HUES48 (cell line): ENCODE results near the gene PEMT.

Experiments used
- H3K27ac ChIP-seq: one replicate; pipeline ENCODE4 v1.7.0; 2013; ENCODE audit warnings: low read depth, low read length, inconsistent platforms
- H3K27me3 ChIP-seq: 2 replicates; pipeline ENCODE4 v1.6.1; 2013; ENCODE audit warnings: mild to moderate bottlenecking, low read length; ENCODE audit not compliant: control insufficient read depth, insufficient read depth
- H3K36me3 ChIP-seq: 2 replicates; pipeline ENCODE4 v1.6.1; 2013; ENCODE audit warnings: low read length; ENCODE audit not compliant: control insufficient read depth, insufficient read depth
- H3K4me1 ChIP-seq: 2 replicates; pipeline ENCODE4 v1.6.1; 2013; ENCODE audit warnings: mild to moderate bottlenecking, low read length; ENCODE audit not compliant: control insufficient read depth, insufficient read depth
- H3K4me3 ChIP-seq: 2 replicates; pipeline ENCODE4 v1.5.1; 2013; ENCODE audit warnings: mild to moderate bottlenecking, low read depth, low read length
- H3K9ac ChIP-seq: 2 replicates; pipeline ENCODE4 v1.6.1; 2013; ENCODE audit warnings: mild to moderate bottlenecking, low read depth, low read length, moderate library complexity
- H3K9me3 ChIP-seq: 2 replicates; pipeline ENCODE4 v1.6.1; 2013; ENCODE audit warnings: low read length; ENCODE audit not compliant: control insufficient read depth, insufficient read depth

PEMT gene

DNA sequence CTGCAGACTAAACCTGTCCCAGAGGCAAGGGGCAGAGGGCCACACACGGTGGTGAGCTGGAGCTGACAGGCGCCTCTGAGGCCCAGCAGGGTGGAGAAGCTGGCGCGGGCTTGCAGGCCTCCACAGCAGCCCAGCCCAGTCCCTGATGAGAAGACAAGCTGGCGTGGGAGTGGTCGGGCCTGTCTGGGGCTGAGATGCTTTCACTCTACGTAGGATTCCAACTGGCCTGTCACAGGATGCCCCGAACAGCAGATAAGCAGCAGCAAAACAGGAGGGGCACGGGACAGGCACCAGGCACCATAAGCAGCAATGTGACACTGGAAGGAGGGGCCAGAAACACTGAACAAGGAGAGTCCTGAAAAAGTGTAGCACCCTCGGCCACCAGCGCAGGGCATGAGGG is 40.1 kb downstream of the PEMT start:
- no peak overlapping the region for H3K9ac ChIP-seq
- no peaks in the 10 kb centered on the region for H3K4me1 ChIP-seq
- H3K27ac ChIP-seq = no peak overlapping the region
- no peaks in the 10 kb centered on the region for H3K27me3 ChIP-seq
- H3K36me3 ChIP-seq = no peaks in the 10 kb centered on the region
- H3K4me3 ChIP-seq = no peak overlapping the region
- H3K9me3 ChIP-seq = no peaks in the 10 kb centered on the region

DNA sequence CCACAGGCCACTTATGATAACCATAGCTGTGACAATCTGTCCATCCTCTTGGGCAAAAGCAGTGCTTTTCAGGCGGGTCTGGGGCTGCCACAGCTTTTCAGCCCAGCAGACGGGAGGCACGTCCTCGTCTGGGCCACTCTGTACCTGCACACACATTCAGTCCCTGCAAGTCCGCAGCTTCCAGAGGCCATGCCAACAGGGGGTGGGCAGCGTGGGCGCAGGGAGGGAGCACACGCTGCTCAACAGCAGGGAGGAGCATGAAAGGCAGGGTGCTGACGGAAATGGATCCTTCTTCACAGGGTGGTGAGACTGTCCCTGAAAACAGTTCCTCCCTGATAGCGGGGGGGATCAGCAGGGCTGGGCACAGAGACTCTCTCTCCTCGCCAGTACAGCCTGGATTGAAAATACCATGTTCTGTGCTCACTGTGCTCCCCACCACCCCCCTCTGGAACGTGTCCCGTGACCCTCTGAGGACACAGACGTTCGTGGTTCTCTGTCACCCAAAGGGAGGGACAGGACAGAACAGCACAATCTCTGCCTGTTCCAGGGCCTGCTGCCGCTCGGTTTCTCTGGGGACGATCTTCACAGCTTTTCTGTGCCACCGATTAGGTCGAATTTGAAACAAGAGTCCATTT is 41.7 kb downstream of the PEMT start:
- no peaks in the 10 kb centered on the region for H3K4me1 ChIP-seq
- H3K27ac ChIP-seq = no peak overlapping the region

GRCh38 chr17:17548044-17548443 is 43.5 kb downstream of the PEMT start:
- Histone ChIP-seq H3K4me1 (no peaks in the 10 kb centered on the region), H3K36me3 (no peaks in the 10 kb centered on the region), H3K27me3 (no peaks in the 10 kb centered on the region), H3K9me3 (no peaks in the 10 kb centered on the region), H3K4me3 (no peak overlapping the region), H3K9ac (no peak overlapping the region), H3K27ac (no peak overlapping the region)

More for the DNA sequence above, 41.7 kb downstream of the PEMT start:
- no peak overlapping the region for H3K9ac ChIP-seq
- H3K36me3 ChIP-seq = no peaks in the 10 kb centered on the region
- H3K27me3 ChIP-seq = no peaks in the 10 kb centered on the region
- no peak overlapping the region for H3K4me3 ChIP-seq
- no peaks in the 10 kb centered on the region for H3K9me3 ChIP-seq

- no peaks in the 10 kb centered on the region for H3K36me3 ChIP-seq
These were observed 44.2 kb downstream of the PEMT start for GRCh38 chr17:17547210-17547764.

DNA sequence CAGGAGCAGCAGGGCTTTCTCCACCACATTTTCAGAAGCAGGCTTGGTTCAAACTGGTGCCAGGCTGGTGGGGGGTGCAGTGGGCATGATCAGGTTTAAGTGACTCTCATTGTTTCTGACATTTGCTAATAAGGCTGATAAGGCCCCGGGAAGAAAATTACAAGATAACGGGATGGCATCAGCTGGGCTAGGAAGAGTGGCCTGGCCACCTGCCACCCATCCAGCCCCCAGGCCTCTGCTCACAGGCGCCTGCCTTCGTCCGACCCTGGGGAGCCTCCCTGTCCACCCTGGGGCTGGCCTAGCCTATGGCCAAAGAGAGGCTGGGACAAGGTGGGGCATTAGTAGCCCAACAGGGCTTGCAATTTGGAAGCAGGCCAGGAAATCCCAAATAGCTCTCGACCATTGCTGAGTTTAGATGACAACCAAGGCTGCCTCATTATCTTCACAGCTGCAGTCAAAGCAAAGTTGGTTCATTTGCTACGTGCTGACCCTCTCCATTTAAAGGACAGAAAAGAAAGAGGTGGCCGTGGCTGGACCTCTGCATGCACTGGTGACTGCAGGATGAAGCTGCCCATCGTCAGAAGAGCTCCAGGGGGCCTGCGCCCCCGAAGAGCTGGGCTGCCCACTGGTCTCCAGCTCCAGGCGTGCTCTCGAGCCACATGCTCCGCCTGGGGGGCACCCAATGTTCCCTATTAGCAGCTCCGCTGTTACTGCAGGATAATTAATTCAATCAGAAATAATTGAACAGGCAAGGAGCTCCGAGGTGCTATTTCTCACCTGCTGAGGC is 44.9 kb downstream of the PEMT start:
- Histone ChIP-seq H3K4me3 (no peak overlapping the region), H3K36me3 (no peaks in the 10 kb centered on the region), H3K4me1 (no peaks in the 10 kb centered on the region), H3K27ac (no peak overlapping the region), H3K27me3 (no peaks in the 10 kb centered on the region), H3K9ac (no peak overlapping the region), H3K9me3 (no peaks in the 10 kb centered on the region)

More at GRCh38 chr17:17547210-17547764, 44.2 kb downstream of the PEMT start:
- Histone ChIP-seq H3K9me3 (no peaks in the 10 kb centered on the region), H3K4me1 (no peaks in the 10 kb centered on the region), H3K9ac (no peak overlapping the region), H3K27me3 (no peaks in the 10 kb centered on the region), H3K27ac (no peak overlapping the region), H3K4me3 (no peak overlapping the region)

- no peak overlapping the region for H3K27ac ChIP-seq
- no peaks in the 10 kb centered on the region for H3K9me3 ChIP-seq
- H3K9ac ChIP-seq = no peak overlapping the region
- H3K27me3 ChIP-seq = no peaks in the 10 kb centered on the region
- no peak overlapping the region for H3K4me3 ChIP-seq
- no peaks in the 10 kb centered on the region for H3K4me1 ChIP-seq
- H3K36me3 ChIP-seq = no peaks in the 10 kb centered on the region
These were observed 45.5 kb downstream of the PEMT start for GRCh38 chr17:17545984-17546383.

DNA sequence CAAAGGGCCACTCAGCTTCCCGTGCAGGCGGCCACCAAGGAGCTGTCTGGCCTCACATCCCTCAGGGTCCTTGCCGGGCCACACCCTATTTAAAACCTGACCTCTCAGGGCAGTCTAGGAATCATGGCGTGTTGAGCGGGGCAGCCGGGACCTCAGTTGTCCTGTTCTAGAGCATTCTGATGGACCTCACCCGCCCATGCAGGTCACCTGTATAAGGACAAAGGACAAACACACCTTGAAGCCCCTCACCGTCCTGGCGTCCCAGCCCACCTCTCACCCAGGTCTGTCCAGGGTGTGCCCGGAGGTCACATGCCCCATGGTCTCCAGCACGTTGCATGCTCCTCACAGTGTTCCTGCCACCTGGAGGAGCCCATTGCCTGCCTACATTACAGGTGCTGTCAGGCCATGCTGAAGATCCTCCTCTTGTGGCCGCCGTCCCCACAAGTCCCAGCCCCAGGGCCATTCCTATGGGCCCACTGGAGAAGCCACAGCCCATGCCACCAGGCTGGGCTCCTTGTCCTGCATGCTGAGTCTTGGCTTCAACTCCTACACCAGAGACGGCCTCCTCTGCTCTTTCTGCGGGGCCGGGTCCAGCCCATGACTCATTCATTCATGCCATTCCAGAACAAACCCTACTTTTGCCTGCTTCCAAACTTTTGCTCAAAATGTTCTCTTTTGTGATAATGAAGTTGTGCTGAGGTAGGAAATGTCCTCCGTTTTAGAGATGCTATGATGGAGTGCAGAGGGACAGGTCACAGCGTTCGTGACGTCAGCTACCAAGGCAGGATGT is 46.3 kb downstream of the PEMT start:
- no peak overlapping the region for H3K27ac ChIP-seq
- no peak overlapping the region for H3K9ac ChIP-seq
- H3K4me1 ChIP-seq = no peaks in the 10 kb centered on the region
- no peaks in the 10 kb centered on the region for H3K36me3 ChIP-seq
- H3K9me3 ChIP-seq = no peaks in the 10 kb centered on the region
- H3K27me3 ChIP-seq = no peaks in the 10 kb centered on the region
- H3K4me3 ChIP-seq = no peak overlapping the region

- no peak overlapping the region for H3K4me3 ChIP-seq
- H3K9me3 ChIP-seq = no peaks in the 10 kb centered on the region
- no peaks in the 10 kb centered on the region for H3K36me3 ChIP-seq
- no peak overlapping the region for H3K9ac ChIP-seq
- H3K27me3 ChIP-seq = no peaks in the 10 kb centered on the region
- H3K4me1 ChIP-seq = no peaks in the 10 kb centered on the region
- no peak overlapping the region for H3K27ac ChIP-seq
These were observed 48.4 kb downstream of the PEMT start for GRCh38 chr17:17542906-17543635.

- Histone ChIP-seq H3K36me3 (no peaks in the 10 kb centered on the region), H3K4me1 (no peaks in the 10 kb centered on the region), H3K4me3 (no peak overlapping the region), H3K9ac (no peak overlapping the region), H3K27me3 (no peaks in the 10 kb centered on the region), H3K27ac (no peak overlapping the region), H3K9me3 (no peaks in the 10 kb centered on the region)
These were observed 49.9 kb downstream of the PEMT start for GRCh38 chr17:17541640-17542001.

DNA sequence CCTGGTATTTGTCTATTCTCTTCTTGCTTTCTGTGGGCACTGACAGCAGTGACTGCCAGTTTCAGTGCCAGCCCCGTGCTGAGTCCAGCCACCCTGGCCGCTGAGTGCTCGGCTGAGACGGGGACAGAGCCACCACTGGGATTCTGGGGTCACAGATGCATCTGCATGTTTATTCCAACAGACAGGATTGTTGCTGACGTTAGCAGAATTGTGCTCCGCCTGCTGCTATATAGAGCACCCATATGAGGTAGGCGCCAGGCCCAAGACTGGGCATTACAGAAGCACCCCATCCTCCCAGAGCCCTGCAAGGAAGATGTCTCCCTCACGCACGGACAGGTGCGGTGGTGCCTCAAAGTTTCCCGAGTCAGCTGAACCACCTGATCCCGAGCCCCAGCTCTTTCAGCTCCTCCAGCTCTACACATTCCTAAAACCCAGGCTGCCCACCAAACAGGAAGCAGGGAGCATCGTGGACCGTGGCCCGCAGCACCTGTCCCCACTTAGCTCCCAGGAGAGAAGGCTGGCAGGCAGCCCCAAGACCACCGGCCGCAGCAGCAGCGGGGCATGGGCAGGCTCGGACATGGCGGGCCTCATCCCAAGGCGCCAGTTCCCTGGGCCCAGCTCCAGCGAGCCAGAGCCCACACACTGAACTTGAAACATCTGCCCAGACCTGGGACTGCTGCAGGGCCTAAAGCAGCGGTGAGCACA is 50.4 kb downstream of the PEMT start:
- H3K4me1 ChIP-seq = no peaks in the 10 kb centered on the region
- no peak overlapping the region for H3K4me3 ChIP-seq
- H3K9ac ChIP-seq = no peak overlapping the region
- no peaks in the 10 kb centered on the region for H3K36me3 ChIP-seq
- H3K9me3 ChIP-seq = no peaks in the 10 kb centered on the region
- no peaks in the 10 kb centered on the region for H3K27me3 ChIP-seq
- no peak overlapping the region for H3K27ac ChIP-seq
